IgD-negative memory B cell (primary cell): ENCODE data around the gene SCAF8. TPM values are rescaled to one million over a fixed set of nuclear protein-coding genes. Genes with fewer than 3 reads are reported as not detected.

ENCODE experiments used
- H3K27ac Mint-ChIP-seq, 3 donors: one replicate each; pipeline ENCODE4 v1.8.0; 2020 to 2022; ENCODE audit warnings: mild to moderate bottlenecking in 3 of 3, mixed read lengths in 3 of 3, moderate library complexity in 1 of 3
- H3K27me3 Mint-ChIP-seq: one replicate; pipeline ENCODE4 v1.8.0; 2021; ENCODE audit warnings: mixed read lengths
- H3K36me3 Mint-ChIP-seq: one replicate; pipeline ENCODE4 v1.8.0; 2020; ENCODE audit warnings: mild to moderate bottlenecking, mixed read lengths
- H3K4me1 Mint-ChIP-seq, 3 donors: one replicate each; pipeline ENCODE4 v1.8.0; 2020 to 2022; ENCODE audit warnings: mixed read lengths in 3 of 3, mild to moderate bottlenecking in 1 of 3
- H3K4me3 Mint-ChIP-seq, 4 donors: one replicate each; pipeline ENCODE4 v1.8.0; 2020 to 2022; ENCODE audit warnings: mild to moderate bottlenecking in 4 of 4, mixed read lengths in 4 of 4, moderate library complexity in 3 of 4
- H3K9me3 Mint-ChIP-seq, 3 donors: one replicate each; pipeline ENCODE4 v1.8.0; 2020 to 2021; ENCODE audit warnings: mixed read lengths in 3 of 3, mild to moderate bottlenecking in 1 of 3
- polyA plus RNA-seq: library from polyadenylated mRNA; unstranded; fragments of 300-500 nt; fragmentation: Illumina TruSeq; gene quantifications from one replicate; pipeline ENCODE4 v1.2.3, GENCODE V29; 2021

The SCAF8 gene
- polyA plus RNA-seq, 1 donor from 2014 or later, result 16.5 TPM

GRCh38 chr6:154821638-154822037 lies 88.4 kb downstream of the SCAF8 start:
- H3K9me3 Mint-ChIP-seq, result no peaks in the 10 kb centered on the region
- no peak overlapping the region for H3K4me3 Mint-ChIP-seq
- H3K27ac Mint-ChIP-seq, result no peak overlapping the region
- no peaks in the 10 kb centered on the region for H3K27me3 Mint-ChIP-seq
- peaks cover 5 to 20% (median 5%) of the 10 kb centered on the region in 3 donors for H3K4me1 Mint-ChIP-seq
- peaks cover 7% of the 10 kb centered on the region for H3K36me3 Mint-ChIP-seq

- H3K4me1 Mint-ChIP-seq, result peaks cover 0 to 13% (median 3%) of the 10 kb centered on the region in 3 donors
- peaks cover 8% of the 10 kb centered on the region for H3K36me3 Mint-ChIP-seq
- peak overlapping the region in 1 of 4 donors; percentile 61 for H3K4me3 Mint-ChIP-seq
- peak overlapping the region in 2 of 3 donors; percentile 11 to 96 for H3K27ac Mint-ChIP-seq
- H3K9me3 Mint-ChIP-seq, result no peaks in the 10 kb centered on the region
- H3K27me3 Mint-ChIP-seq, result no peaks in the 10 kb centered on the region
Measured at GRCh38 chr6:154822947-154823558, 89.8 kb downstream of the SCAF8 start.

- H3K27ac Mint-ChIP-seq, result peak overlapping the region in 1 of 3 donors; percentile 64
- no peak overlapping the region for H3K4me3 Mint-ChIP-seq
- peaks cover 0 to 13% (median 4%) of the 10 kb centered on the region in 3 donors for H3K4me1 Mint-ChIP-seq
- no peaks in the 10 kb centered on the region for H3K9me3 Mint-ChIP-seq
- no peaks in the 10 kb centered on the region for H3K27me3 Mint-ChIP-seq
- peaks cover 6% of the 10 kb centered on the region for H3K36me3 Mint-ChIP-seq
Measured at GRCh38 chr6:154824076-154824475, 90.9 kb downstream of the SCAF8 start.

GRCh38 chr6:154829970-154830369 lies 96.8 kb downstream of the SCAF8 start:
- no peaks in the 10 kb centered on the region for H3K27me3 Mint-ChIP-seq
- no peaks in the 10 kb centered on the region for H3K9me3 Mint-ChIP-seq
- H3K27ac Mint-ChIP-seq, result peak overlapping the region in 1 of 3 donors; percentile 83
- no peak overlapping the region for H3K4me3 Mint-ChIP-seq
- H3K36me3 Mint-ChIP-seq, result peaks cover 7% of the 10 kb centered on the region
- H3K4me1 Mint-ChIP-seq, result peaks cover 3 to 10% (median 8%) of the 10 kb centered on the region in 3 donors

GRCh38 chr6:154830771-154831170 lies 97.6 kb downstream of the SCAF8 start:
- peaks cover 7% of the 10 kb centered on the region for H3K36me3 Mint-ChIP-seq
- H3K4me1 Mint-ChIP-seq, result peaks cover 3 to 10% (median 8%) of the 10 kb centered on the region in 3 donors
- H3K27ac Mint-ChIP-seq, result no peak overlapping the region
- H3K27me3 Mint-ChIP-seq, result no peaks in the 10 kb centered on the region
- H3K4me3 Mint-ChIP-seq, result no peak overlapping the region
- H3K9me3 Mint-ChIP-seq, result no peaks in the 10 kb centered on the region

- Mint-ChIP-seq H3K4me1 (peaks cover 9 to 15% (median 14%) of the 10 kb centered on the region in 3 donors), H3K27ac (no peak overlapping the region), H3K9me3 (no peaks in the 10 kb centered on the region), H3K4me3 (no peak overlapping the region), H3K36me3 (peaks cover 1% of the 10 kb centered on the region), H3K27me3 (no peaks in the 10 kb centered on the region)
Measured at GRCh38 chr6:154835307-154835706, 102.1 kb downstream of the SCAF8 start.

- Mint-ChIP-seq H3K27me3 (no peaks in the 10 kb centered on the region), H3K36me3 (peaks cover 3% of the 10 kb centered on the region), H3K27ac (no peak overlapping the region), H3K4me1 (peaks cover 12 to 16% (median 13%) of the 10 kb centered on the region in 3 donors), H3K9me3 (no peaks in the 10 kb centered on the region), H3K4me3 (no peak overlapping the region)
Measured at GRCh38 chr6:154839546-154839945, 106.3 kb downstream of the SCAF8 start.

- H3K27me3 Mint-ChIP-seq, result no peaks in the 10 kb centered on the region
- no peaks in the 10 kb centered on the region for H3K9me3 Mint-ChIP-seq
- no peak overlapping the region for H3K27ac Mint-ChIP-seq
- H3K4me1 Mint-ChIP-seq, result peaks cover 13 to 15% (median 14%) of the 10 kb centered on the region in 3 donors
- H3K4me3 Mint-ChIP-seq, result no peak overlapping the region
- peaks cover 3% of the 10 kb centered on the region for H3K36me3 Mint-ChIP-seq
Measured at GRCh38 chr6:154840363-154840762, 107.1 kb downstream of the SCAF8 start.

GRCh38 chr6:154841109-154841508 lies 107.9 kb downstream of the SCAF8 start:
- Mint-ChIP-seq H3K27me3 (no peaks in the 10 kb centered on the region), H3K4me3 (no peak overlapping the region), H3K36me3 (peaks cover 3% of the 10 kb centered on the region), H3K27ac (no peak overlapping the region), H3K4me1 (peaks cover 13 to 15% (median 14%) of the 10 kb centered on the region in 3 donors), H3K9me3 (no peaks in the 10 kb centered on the region)

- H3K27me3 Mint-ChIP-seq, result no peaks in the 10 kb centered on the region
- H3K9me3 Mint-ChIP-seq, result no peaks in the 10 kb centered on the region
- H3K36me3 Mint-ChIP-seq, result peaks cover 6% of the 10 kb centered on the region
- no peak overlapping the region for H3K27ac Mint-ChIP-seq
- peaks cover 13 to 16% (median 15%) of the 10 kb centered on the region in 3 donors for H3K4me1 Mint-ChIP-seq
- no peak overlapping the region for H3K4me3 Mint-ChIP-seq
Measured at GRCh38 chr6:154842833-154843232, 109.6 kb downstream of the SCAF8 start.

- H3K36me3 Mint-ChIP-seq, result peaks cover 5% of the 10 kb centered on the region
- no peak overlapping the region for H3K4me3 Mint-ChIP-seq
- H3K27me3 Mint-ChIP-seq, result no peaks in the 10 kb centered on the region
- no peak overlapping the region for H3K27ac Mint-ChIP-seq
- H3K9me3 Mint-ChIP-seq, result no peaks in the 10 kb centered on the region
- peaks cover 13 to 20% (median 14%) of the 10 kb centered on the region in 3 donors for H3K4me1 Mint-ChIP-seq
Measured at GRCh38 chr6:154847318-154847717, 114.1 kb downstream of the SCAF8 start.

GRCh38 chr6:154848580-154848979 lies 115.4 kb downstream of the SCAF8 start:
- Mint-ChIP-seq H3K4me3 (no peak overlapping the region), H3K27ac (peak overlapping the region in 1 of 3 donors; percentile 43), H3K4me1 (peaks cover 12 to 16% (median 16%) of the 10 kb centered on the region in 3 donors), H3K9me3 (no peaks in the 10 kb centered on the region), H3K36me3 (peaks cover 8% of the 10 kb centered on the region), H3K27me3 (no peaks in the 10 kb centered on the region)

GRCh38 chr6:154849475-154849874 lies 116.3 kb downstream of the SCAF8 start:
- Mint-ChIP-seq H3K27ac (no peak overlapping the region), H3K9me3 (no peaks in the 10 kb centered on the region), H3K36me3 (peaks cover 8% of the 10 kb centered on the region), H3K4me3 (no peak overlapping the region), H3K4me1 (peaks cover 7 to 16% (median 12%) of the 10 kb centered on the region in 3 donors), H3K27me3 (no peaks in the 10 kb centered on the region)

GRCh38 chr6:154852687-154853086 lies 119.5 kb downstream of the SCAF8 start:
- Mint-ChIP-seq H3K9me3 (no peaks in the 10 kb centered on the region), H3K36me3 (peaks cover 7% of the 10 kb centered on the region)

GRCh38 chr6:154857529-154857928 lies 124.3 kb downstream of the SCAF8 start:
- Mint-ChIP-seq H3K36me3 (peaks cover 10% of the 10 kb centered on the region), H3K4me1 (peaks cover 0 to 7% (median 3%) of the 10 kb centered on the region in 3 donors), H3K9me3 (no peaks in the 10 kb centered on the region), H3K27me3 (no peaks in the 10 kb centered on the region), H3K27ac (no peak overlapping the region), H3K4me3 (no peak overlapping the region)

More at GRCh38 chr6:154852687-154853086, 119.5 kb downstream of the SCAF8 start:
- Mint-ChIP-seq H3K27me3 (no peaks in the 10 kb centered on the region), H3K4me3 (no peak overlapping the region), H3K27ac (peak overlapping the region in 2 of 3 donors; percentile 46 to 76), H3K4me1 (peaks cover 6 to 19% (median 11%) of the 10 kb centered on the region in 3 donors)

GRCh38 chr6:154861825-154862224 lies 128.6 kb downstream of the SCAF8 start:
- Mint-ChIP-seq H3K27ac (peak overlapping the region in 1 of 3 donors; percentile 19), H3K27me3 (no peaks in the 10 kb centered on the region), H3K4me3 (no peak overlapping the region), H3K4me1 (peaks cover 0 to 2% (median 0%) of the 10 kb centered on the region in 3 donors), H3K9me3 (no peaks in the 10 kb centered on the region), H3K36me3 (peaks cover 5% of the 10 kb centered on the region)
